Transverse colon (tissue), 4 donors: ENCODE measurements around the gene ZNRD2. TPM values are rescaled to one million over a fixed set of nuclear protein-coding genes. Genes with fewer than 3 reads are reported as not detected.

ENCODE experiments used
- DNase-seq: peaks from one replicate; pipeline ENCODE4 v3.0.0-alpha.2; 2019
- H3K27ac ChIP-seq, 4 donors: fragments of 200-600 bp; sonication (generic); 2 replicates each; pipeline ENCODE4 v1.5.1; 2016 to 2018; ENCODE audit warnings: inconsistent platforms in 4 of 4
- H3K27me3 ChIP-seq: fragments of 200-600 bp; sonication (generic); 2 replicates; pipeline ENCODE4 v1.5.1; 2017; ENCODE audit warnings: inconsistent platforms
- H3K36me3 ChIP-seq, 4 donors: fragments of 200-600 bp; sonication (generic); 2 replicates each; pipeline ENCODE4 v1.5.1; 2017 to 2019; ENCODE audit warnings: inconsistent platforms in 4 of 4
- H3K4me1 ChIP-seq, 4 donors: fragments of 200-600 bp; sonication (generic); 2 replicates each; pipeline ENCODE4 v1.5.1; 2017 to 2020; ENCODE audit warnings: inconsistent platforms in 4 of 4
- H3K4me3 ChIP-seq, 4 donors: fragments of 200-600 bp; sonication (generic); 1 replicate in 1 of 4; 2 replicates in 3 of 4; pipeline versions ENCODE4 v1.5.1 to v1.6.1; 2017 to 2019; ENCODE audit warnings: inconsistent platforms in 4 of 4
- H3K9me3 ChIP-seq, 2 donors: fragments of 200-600 bp; sonication (generic); 2 replicates each; pipeline ENCODE4 v1.5.1; 2017 to 2019; ENCODE audit warnings: inconsistent platforms in 2 of 2
- EP300 ChIP-seq: sonication (generic); formaldehyde crosslinking; IDR thresholded peaks from one replicate; pipeline ENCODE4 v1.6.1; 2017; ENCODE audit warnings: antibody characterized with exemption, low read depth
- POLR2A ChIP-seq: fragments of 450-650 bp; IDR thresholded peaks from one replicate; pipeline ENCODE4 v1.6.1; 2016; ENCODE audit warnings: antibody characterized with exemption, mild to moderate bottlenecking, moderate library complexity
- POLR2AphosphoS5 ChIP-seq, 3 donors: sonication (generic); formaldehyde crosslinking; IDR thresholded peaks; one replicate each; pipeline ENCODE4 v1.6.1; 2016; ENCODE audit warnings: antibody characterized with exemption in 3 of 3
- WGBS, 2 donors: methylation state at CpG; one replicate each; pipeline ENCODE4 v1.1.5; 2018; ENCODE audit warnings: low coverage in 1 of 2; 5-methylcytosine and 5-hydroxymethylcytosine counted together
- in situ Hi-C, 4 donors: fragments of 200-750 bp; cut with MboI; loops; one replicate each; pipeline versions ENCODE4 v1.15.0 to v1.15.1; 2017; ENCODE audit warnings: low sequenced_read_pairs in 3 of 4, low pct_ligation_motif_present in 1 of 4, low pct_unique_long_range_greater_than_20kb in 1 of 4
- intact Hi-C: fragments of 100-400 bp; cut with DNase I; formaldehyde crosslinking; loops from one replicate; pipeline ENCODE4 v1.15.1; 2023; ENCODE audit warnings: low total_unique reads
- total RNA-seq, 4 donors: library from RNA; depleted of rRNA; stranded (reverse); fragments of >200 nt; gene quantifications; one replicate each; pipeline ENCODE4 v1.1.0, GENCODE V29; 2016
- TF ChIP-seq, protein P1 (sequence below), 5 experiments: fragments of 200-600 bp in 3 of 5; fragments of 450-650 bp in 2 of 5; sonication (generic) in 3 of 5; IDR thresholded peaks; 1 replicate in 2 of 5; 2 replicates in 3 of 5; pipeline ENCODE4 v1.5.1; 2016 to 2017; ENCODE audit warnings: antibody characterized with exemption in 5 of 5, inconsistent platforms in 3 of 5, mild to moderate bottlenecking in 2 of 5, moderate library complexity in 1 of 5

ZNRD2 gene
- total RNA-seq, 4 donors from 2014 or later = 6.4 to 38.4 (median 27.9) TPM

DNA sequence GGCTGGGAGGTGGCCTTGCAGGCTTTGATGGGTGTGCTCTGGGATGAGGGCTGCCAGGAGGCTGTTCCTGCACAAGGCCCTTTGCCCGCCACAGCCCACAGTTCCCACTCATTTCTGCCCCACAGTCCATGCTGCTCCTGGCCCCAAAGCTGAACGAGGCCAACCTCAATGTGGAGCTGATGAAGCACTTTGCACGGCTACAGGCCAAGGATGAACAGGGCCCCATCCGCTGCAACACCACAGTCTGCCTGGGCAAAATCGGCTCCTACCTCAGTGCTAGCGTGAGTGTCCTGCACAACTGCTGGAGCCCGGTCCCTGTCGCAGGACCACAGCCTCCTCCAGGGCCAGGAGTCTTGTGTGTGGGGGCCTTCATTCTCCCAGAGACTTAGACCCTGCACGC, 35.2 kb upstream of the ZNRD2 start:
- no peak for DNase-seq
- in situ Hi-C loops = no loop called here
- WGBS, 2 donors = 88% methylated on average over 9 of the region's 9 CpGs; no CpG with 5 or more reads in 1 of the 2 donors
- Histone ChIP-seq H3K27me3 (no peaks in the 10 kb centered on the region), H3K4me3 (no peak overlapping the region), H3K4me1 (peaks cover 5 to 8% (median 7%) of the 10 kb centered on the region in 4 donors), H3K36me3 (peaks cover 0 to 35% (median 11%) of the 10 kb centered on the region in 4 donors), H3K27ac (no peak overlapping the region), H3K9me3 (no peaks in the 10 kb centered on the region)
- TF ChIP-seq, protein P1, sequence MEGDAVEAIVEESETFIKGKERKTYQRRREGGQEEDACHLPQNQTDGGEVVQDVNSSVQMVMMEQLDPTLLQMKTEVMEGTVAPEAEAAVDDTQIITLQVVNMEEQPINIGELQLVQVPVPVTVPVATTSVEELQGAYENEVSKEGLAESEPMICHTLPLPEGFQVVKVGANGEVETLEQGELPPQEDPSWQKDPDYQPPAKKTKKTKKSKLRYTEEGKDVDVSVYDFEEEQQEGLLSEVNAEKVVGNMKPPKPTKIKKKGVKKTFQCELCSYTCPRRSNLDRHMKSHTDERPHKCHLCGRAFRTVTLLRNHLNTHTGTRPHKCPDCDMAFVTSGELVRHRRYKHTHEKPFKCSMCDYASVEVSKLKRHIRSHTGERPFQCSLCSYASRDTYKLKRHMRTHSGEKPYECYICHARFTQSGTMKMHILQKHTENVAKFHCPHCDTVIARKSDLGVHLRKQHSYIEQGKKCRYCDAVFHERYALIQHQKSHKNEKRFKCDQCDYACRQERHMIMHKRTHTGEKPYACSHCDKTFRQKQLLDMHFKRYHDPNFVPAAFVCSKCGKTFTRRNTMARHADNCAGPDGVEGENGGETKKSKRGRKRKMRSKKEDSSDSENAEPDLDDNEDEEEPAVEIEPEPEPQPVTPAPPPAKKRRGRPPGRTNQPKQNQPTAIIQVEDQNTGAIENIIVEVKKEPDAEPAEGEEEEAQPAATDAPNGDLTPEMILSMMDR (IDR thresholded peaks at IDR 0.05) = no peak
- no peak for TF ChIP-seq EP300
- intact Hi-C loops = loop anchor here (5.0 kb wide), 1 partner anchor 853 kb away; no protein-coding TSS in a partner anchor

DNA sequence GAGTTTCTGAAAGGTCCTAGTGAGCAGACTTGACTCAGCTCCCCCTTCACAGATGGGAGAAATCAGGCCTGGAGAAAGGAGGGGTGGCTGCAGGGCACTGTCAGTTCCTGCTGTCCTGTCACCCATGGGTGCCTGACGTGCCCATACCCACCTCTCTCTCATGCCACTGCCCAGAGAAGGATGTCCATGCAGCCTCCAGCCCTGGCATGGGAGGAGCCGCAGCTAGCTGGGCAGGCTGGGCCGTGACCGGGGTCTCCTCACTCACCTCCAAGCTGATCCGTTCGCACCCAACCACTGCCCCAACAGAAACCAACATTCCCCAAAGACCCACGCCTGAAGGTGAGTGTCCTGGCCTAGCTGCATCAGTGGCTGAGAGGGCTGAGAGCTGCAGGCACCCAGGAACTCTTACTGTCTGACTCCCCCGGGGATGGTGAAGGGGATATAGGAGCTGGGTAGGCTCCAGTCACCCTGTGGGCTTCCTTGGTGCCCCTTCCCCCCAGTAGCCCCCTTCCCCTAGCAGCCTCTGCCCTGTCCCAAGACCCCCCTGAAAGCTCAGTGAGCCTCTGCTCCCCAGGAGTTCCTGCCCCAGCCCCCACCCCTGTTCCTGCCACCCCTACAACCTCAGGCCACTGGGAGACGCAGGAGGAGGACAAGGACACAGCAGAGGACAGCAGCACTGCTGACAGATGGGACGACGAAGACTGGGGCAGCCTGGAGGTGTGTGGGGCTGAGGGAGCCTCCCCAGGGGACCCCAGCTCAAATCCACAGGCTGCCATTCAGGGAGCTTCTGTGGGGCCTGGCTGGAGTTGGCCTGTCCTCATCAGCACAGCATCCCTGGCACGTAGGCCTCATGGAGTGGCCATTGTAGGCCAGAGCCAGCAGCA, 33.6 kb upstream of the ZNRD2 start:
- in situ Hi-C loops = no loop called here
- peaks cover 0 to 26% (median 7%) of the 10 kb centered on the region in 4 donors for H3K36me3 ChIP-seq
- DNase-seq = no peak
- intact Hi-C loops = loop anchor here (5.0 kb wide), 1 partner anchor 854 kb away; no protein-coding TSS in a partner anchor
- no peak overlapping the region for H3K4me3 ChIP-seq
- H3K27ac ChIP-seq = no peak overlapping the region
- peaks cover 12 to 16% (median 14%) of the 10 kb centered on the region in 4 donors for H3K4me1 ChIP-seq
- TF ChIP-seq, protein P1 (IDR thresholded peaks at IDR 0.05) = no peak
- no peak for TF ChIP-seq POLR2AphosphoS5 (IDR thresholded peaks at IDR 0.05)
- no peak for TF ChIP-seq EP300
- TF ChIP-seq POLR2A = no peak
- H3K9me3 ChIP-seq = no peaks in the 10 kb centered on the region
- WGBS, 2 donors = 80% methylated on average over 12 of the region's 12 CpGs; no CpG with 5 or more reads in 1 of the 2 donors
- H3K27me3 ChIP-seq = no peaks in the 10 kb centered on the region

DNA sequence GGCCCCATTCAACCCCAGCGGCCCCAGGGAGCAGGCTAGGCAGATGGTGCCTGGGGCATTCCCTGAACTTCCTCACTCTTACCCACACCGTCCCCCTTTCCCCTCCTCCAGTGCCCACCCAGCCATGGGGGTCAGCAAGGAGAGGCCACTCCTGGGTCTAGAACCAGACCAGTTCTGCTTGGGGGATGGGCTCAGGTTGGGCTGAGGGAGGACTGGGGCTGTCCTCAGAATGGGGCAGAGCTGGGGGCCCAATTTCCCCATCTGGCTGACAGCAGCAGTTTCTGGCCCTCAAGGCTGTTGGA, 33.0 kb upstream of the ZNRD2 start:
- intact Hi-C loops (loop anchor here (5.0 kb wide), 1 partner anchor 855 kb away; no protein-coding TSS in a partner anchor), in situ Hi-C loops (no loop called here)
- Histone ChIP-seq H3K36me3 (peaks cover 0 to 26% (median 5%) of the 10 kb centered on the region in 4 donors), H3K27ac (no peak overlapping the region), H3K4me3 (no peak overlapping the region), H3K4me1 (peaks cover 14 to 20% (median 16%) of the 10 kb centered on the region in 4 donors), H3K9me3 (no peaks in the 10 kb centered on the region), H3K27me3 (no peaks in the 10 kb centered on the region)
- whole genome bisulfite sequencing, 2 donors = 76% methylated on average over 2 of the region's 2 CpGs; no CpG with 5 or more reads in 1 of the 2 donors
- TF ChIP-seq POLR2AphosphoS5 (IDR thresholded peaks at IDR 0.05) = no peak
- TF ChIP-seq, protein P1 (IDR thresholded peaks at IDR 0.05) = no peak
- TF ChIP-seq EP300 = no peak
- TF ChIP-seq POLR2A = no peak
- DNase-seq = no peak

DNA sequence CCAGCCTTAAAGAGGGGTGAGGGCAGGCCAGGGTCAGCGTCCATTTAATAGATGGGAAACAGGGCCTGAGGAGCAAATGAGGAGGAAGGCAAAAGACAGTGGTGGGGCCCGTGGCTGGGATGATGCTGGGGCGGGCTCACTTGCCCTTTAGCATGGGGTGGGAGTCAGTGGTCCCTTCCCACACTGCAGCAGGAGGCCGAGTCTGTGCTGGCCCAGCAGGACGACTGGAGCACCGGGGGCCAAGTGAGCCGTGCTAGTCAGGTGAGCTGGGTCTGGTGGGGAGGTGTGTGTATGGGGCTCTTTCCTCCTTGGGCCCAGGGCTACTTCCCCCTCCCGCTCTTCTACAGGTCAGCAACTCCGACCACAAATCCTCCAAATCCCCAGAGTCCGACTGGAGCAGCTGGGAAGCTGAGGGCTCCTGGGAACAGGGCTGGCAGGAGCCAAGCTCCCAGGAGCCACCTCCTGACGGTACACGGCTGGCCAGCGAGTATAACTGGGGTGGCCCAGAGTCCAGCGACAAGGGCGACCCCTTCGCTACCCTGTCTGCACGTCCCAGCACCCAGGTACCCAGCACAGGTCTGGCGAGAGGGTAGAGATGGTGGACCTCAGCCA, 32.6 kb upstream of the ZNRD2 start:
- WGBS, 2 donors = 87% methylated on average over 18 of the region's 18 CpGs; no CpG with 5 or more reads in 1 of the 2 donors
- peaks cover 14 to 20% (median 16%) of the 10 kb centered on the region in 4 donors for H3K4me1 ChIP-seq
- no peaks in the 10 kb centered on the region for H3K9me3 ChIP-seq
- H3K4me3 ChIP-seq = no peak overlapping the region
- no peak overlapping the region for H3K27ac ChIP-seq
- H3K27me3 ChIP-seq = no peaks in the 10 kb centered on the region
- peaks cover 0 to 21% (median 3%) of the 10 kb centered on the region in 4 donors for H3K36me3 ChIP-seq
- in situ Hi-C loops = no loop called here
- no peak for DNase-seq
- intact Hi-C loops = loop anchor here (5.0 kb wide), 1 partner anchor 855 kb away; no protein-coding TSS in a partner anchor
- TF ChIP-seq POLR2AphosphoS5 (IDR thresholded peaks at IDR 0.05) = no peak
